Karpas-422 (cell line): ENCODE measurements around the gene SYNPR. TPM values are rescaled to one million over a fixed set of nuclear protein-coding genes. Genes with fewer than 3 reads are reported as not detected.

ENCODE experiments used
- DNase-seq: peaks from one replicate; pipeline ENCODE4 v3.0.0-alpha.2; 2015
- H2AFZ ChIP-seq: fragments of 200-600 bp; sonication (generic); 2 replicates; pipeline ENCODE4 v1.6.1; 2014; ENCODE audit warnings: antibody characterized with exemption, low read length, mixed read lengths
- H3K27ac ChIP-seq: fragments of 200-600 bp; sonication (generic); 2 replicates; pipeline ENCODE4 v1.5.1; 2014; ENCODE audit warnings: mild to moderate bottlenecking, low read length, moderate library complexity
- H3K27me3 ChIP-seq: fragments of 200-600 bp; sonication (generic); 2 replicates; pipeline ENCODE4 v1.6.1; 2014; ENCODE audit warnings: low read length, mixed read lengths
- H3K36me3 ChIP-seq: fragments of 200-600 bp; sonication (generic); 2 replicates; pipeline ENCODE4 v1.6.1; 2014; ENCODE audit warnings: low read length, mixed read lengths; ENCODE audit not compliant: insufficient read depth
- H3K4me1 ChIP-seq: fragments of 200-600 bp; sonication (generic); 2 replicates; pipeline ENCODE4 v1.6.1; 2014; ENCODE audit warnings: mild to moderate bottlenecking, low read length, mixed read lengths
- H3K4me2 ChIP-seq: fragments of 200-600 bp; sonication (generic); 2 replicates; pipeline ENCODE4 v1.6.1; 2014; ENCODE audit warnings: low read length, low read depth, mild to moderate bottlenecking; ENCODE audit not compliant: poor library complexity, severe bottlenecking
- H3K4me3 ChIP-seq: fragments of 200-600 bp; sonication (generic); 2 replicates; pipeline ENCODE4 v1.5.1; 2014; ENCODE audit warnings: mild to moderate bottlenecking, antibody characterized with exemption, low read length, mixed read lengths
- H3K79me2 ChIP-seq: fragments of 200-600 bp; sonication (generic); 2 replicates; pipeline ENCODE4 v1.6.1; 2014; ENCODE audit warnings: mild to moderate bottlenecking, low read length, mixed read lengths
- H3K9ac ChIP-seq: fragments of 200-600 bp; sonication (generic); 2 replicates; pipeline ENCODE4 v1.6.0; 2014; ENCODE audit warnings: low read length
- H3K9me2 ChIP-seq: fragments of 200-600 bp; sonication (generic), shearing (Covaris generic); replicated peaks from 2 replicates; pipeline ENCODE4 v1.6.0; 2014; ENCODE audit warnings: mild to moderate bottlenecking, low read length, moderate library complexity; ENCODE audit not compliant: insufficient read depth
- H3K9me3 ChIP-seq: fragments of 300-700, 200-600 bp; sonication (generic); 2 replicates; pipeline ENCODE4 v1.6.1; 2014; ENCODE audit warnings: low read length, mixed read lengths
- H4K20me1 ChIP-seq: fragments of 200-600 bp; sonication (generic); 2 replicates; pipeline ENCODE4 v1.6.1; 2014; ENCODE audit warnings: mild to moderate bottlenecking, antibody characterized with exemption, low read length, low read depth; ENCODE audit not compliant: insufficient read depth
- total RNA-seq: library from RNA; depleted of rRNA; stranded (reverse); fragments of >200 nt; shearing (Covaris generic); gene quantifications from 2 replicates; pipeline ENCODE4 v1.2.3, GENCODE V29; 2014; ENCODE audit warnings: low replicate concordance

Gene SYNPR
- total RNA-seq, 1 experiment from 2014 or later, result not detected

- H3K4me2 ChIP-seq, result no peak overlapping the region
- no peaks in the 10 kb centered on the region for H3K27me3 ChIP-seq
- no peaks in the 10 kb centered on the region for H3K79me2 ChIP-seq
- no peak overlapping the region for H3K4me3 ChIP-seq
- no peaks in the 10 kb centered on the region for H3K4me1 ChIP-seq
- no peak overlapping the region for H3K27ac ChIP-seq
- no peak overlapping the region for H2AFZ ChIP-seq
- no peaks in the 10 kb centered on the region for H3K9me2 ChIP-seq
- no peaks in the 10 kb centered on the region for H3K36me3 ChIP-seq
- DNase-seq, result no peak
- H3K9me3 ChIP-seq, result no peaks in the 10 kb centered on the region
- H4K20me1 ChIP-seq, result no peaks in the 10 kb centered on the region
- H3K9ac ChIP-seq, result no peak overlapping the region
Observed at GRCh38 chr3:63580151-63580550, 302.0 kb downstream of the SYNPR start.

GRCh38 chr3:63582943-63583500 lies 304.9 kb downstream of the SYNPR start:
- H3K27me3 ChIP-seq, result no peaks in the 10 kb centered on the region
- H3K27ac ChIP-seq, result no peak overlapping the region
- no peaks in the 10 kb centered on the region; the same call in 1 of the 2 replicates for H3K9me3 ChIP-seq
- H3K4me2 ChIP-seq, result no peak overlapping the region
- no peaks in the 10 kb centered on the region for H3K4me1 ChIP-seq
- H3K36me3 ChIP-seq, result no peaks in the 10 kb centered on the region
- DNase-seq, result no peak
- no peaks in the 10 kb centered on the region for H3K9me2 ChIP-seq
- no peak overlapping the region for H3K4me3 ChIP-seq
- H3K79me2 ChIP-seq, result no peaks in the 10 kb centered on the region
- H3K9ac ChIP-seq, result no peak overlapping the region
- H4K20me1 ChIP-seq, result no peaks in the 10 kb centered on the region
- no peak overlapping the region for H2AFZ ChIP-seq

- H3K4me1 ChIP-seq, result no peaks in the 10 kb centered on the region
- DNase-seq, result no peak
- no peak overlapping the region for H2AFZ ChIP-seq
- no peak overlapping the region for H3K4me3 ChIP-seq
- no peaks in the 10 kb centered on the region for H3K27me3 ChIP-seq
- H3K9ac ChIP-seq, result no peak overlapping the region
- no peaks in the 10 kb centered on the region for H4K20me1 ChIP-seq
- H3K79me2 ChIP-seq, result no peaks in the 10 kb centered on the region
- H3K9me3 ChIP-seq, result peaks cover 6% of the 10 kb centered on the region
- no peaks in the 10 kb centered on the region for H3K36me3 ChIP-seq
- no peaks in the 10 kb centered on the region for H3K9me2 ChIP-seq
- H3K27ac ChIP-seq, result no peak overlapping the region
- H3K4me2 ChIP-seq, result no peak overlapping the region
Observed at GRCh38 chr3:63584681-63585080, 306.6 kb downstream of the SYNPR start.

DNA sequence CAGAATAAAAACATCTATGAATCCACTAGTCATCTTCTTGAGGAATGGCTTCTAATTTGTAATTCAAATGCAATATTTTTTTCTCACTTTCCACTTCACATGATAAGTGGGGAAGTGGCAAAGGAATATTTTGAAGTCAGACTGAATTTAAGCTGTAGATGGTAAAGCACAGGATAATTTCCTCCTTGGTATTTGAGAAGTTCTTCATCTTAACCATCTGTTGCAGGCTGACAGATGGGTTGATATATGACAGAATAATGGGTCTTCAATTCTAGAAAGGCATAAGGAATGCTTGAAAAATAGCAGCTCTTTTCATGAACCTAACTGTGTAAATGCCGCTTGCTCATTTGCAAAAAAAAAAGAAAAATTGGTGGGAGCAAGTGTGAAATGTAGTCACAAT lies 307.8 kb downstream of the SYNPR start:
- no peaks in the 10 kb centered on the region for H3K27me3 ChIP-seq
- no peaks in the 10 kb centered on the region for H3K9me2 ChIP-seq
- no peaks in the 10 kb centered on the region for H4K20me1 ChIP-seq
- no peak for DNase-seq
- H3K4me2 ChIP-seq, result no peak overlapping the region
- H3K9ac ChIP-seq, result no peak overlapping the region
- no peaks in the 10 kb centered on the region for H3K79me2 ChIP-seq
- peaks cover 6% of the 10 kb centered on the region for H3K9me3 ChIP-seq
- no peaks in the 10 kb centered on the region for H3K4me1 ChIP-seq
- no peak overlapping the region for H2AFZ ChIP-seq
- H3K27ac ChIP-seq, result no peak overlapping the region
- H3K36me3 ChIP-seq, result no peaks in the 10 kb centered on the region
- no peak overlapping the region for H3K4me3 ChIP-seq

DNA sequence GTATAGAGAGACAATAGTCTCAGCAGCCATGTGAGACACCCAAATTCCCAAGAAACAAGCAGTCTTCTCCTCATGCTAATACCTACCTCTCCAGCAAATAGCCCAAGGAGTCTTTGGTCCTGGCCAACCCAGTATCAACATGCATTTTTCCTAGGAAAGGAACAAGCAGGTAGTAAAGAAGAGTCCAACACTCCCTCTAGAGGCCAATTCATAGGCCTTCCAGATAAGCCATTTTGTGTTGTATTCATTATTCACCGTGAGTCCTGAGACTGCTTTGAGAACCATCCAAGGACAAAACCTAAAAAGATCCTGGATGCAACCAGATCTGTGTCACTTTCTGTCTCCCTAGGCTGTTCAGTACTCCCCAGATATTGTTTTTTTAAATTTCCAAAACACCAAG lies 310.8 kb downstream of the SYNPR start:
- no peak overlapping the region for H3K27ac ChIP-seq
- H3K4me2 ChIP-seq, result no peak overlapping the region
- DNase-seq, result no peak
- H3K27me3 ChIP-seq, result no peaks in the 10 kb centered on the region
- peaks cover 6% of the 10 kb centered on the region for H3K9me3 ChIP-seq
- no peak overlapping the region for H3K9ac ChIP-seq
- H3K4me3 ChIP-seq, result no peak overlapping the region
- no peak overlapping the region for H2AFZ ChIP-seq
- H3K79me2 ChIP-seq, result no peaks in the 10 kb centered on the region
- H4K20me1 ChIP-seq, result no peaks in the 10 kb centered on the region
- no peaks in the 10 kb centered on the region for H3K4me1 ChIP-seq
- H3K9me2 ChIP-seq, result no peaks in the 10 kb centered on the region
- no peaks in the 10 kb centered on the region for H3K36me3 ChIP-seq

DNA sequence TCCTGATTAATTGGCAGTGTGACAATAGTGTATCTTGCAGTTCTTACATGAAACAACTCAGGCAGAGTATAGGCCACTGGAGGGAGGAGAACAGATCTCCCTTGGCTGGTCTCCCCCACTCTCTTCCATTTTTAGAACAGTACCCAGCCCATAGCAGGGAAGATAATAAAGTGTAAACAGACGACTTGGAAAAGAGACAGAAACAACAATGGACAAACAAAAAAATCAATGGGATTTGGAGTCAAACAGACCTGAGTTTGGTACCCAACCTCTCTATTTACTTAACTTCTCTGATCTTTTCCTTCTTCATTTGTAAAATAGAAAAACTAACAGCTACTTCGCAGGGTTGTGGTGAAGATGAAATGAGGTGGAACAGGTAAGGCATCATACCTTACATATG lies 315.7 kb downstream of the SYNPR start:
- H3K9me2 ChIP-seq, result no peaks in the 10 kb centered on the region
- DNase-seq, result no peak
- no peaks in the 10 kb centered on the region for H3K27me3 ChIP-seq
- H3K9me3 ChIP-seq, result peaks cover 4% of the 10 kb centered on the region
- no peak overlapping the region for H3K4me2 ChIP-seq
- no peaks in the 10 kb centered on the region for H4K20me1 ChIP-seq
- H3K4me3 ChIP-seq, result no peak overlapping the region
- no peaks in the 10 kb centered on the region for H3K4me1 ChIP-seq
- H3K9ac ChIP-seq, result no peak overlapping the region
- no peak overlapping the region for H2AFZ ChIP-seq
- no peak overlapping the region for H3K27ac ChIP-seq
- no peaks in the 10 kb centered on the region for H3K36me3 ChIP-seq
- H3K79me2 ChIP-seq, result no peaks in the 10 kb centered on the region

DNA sequence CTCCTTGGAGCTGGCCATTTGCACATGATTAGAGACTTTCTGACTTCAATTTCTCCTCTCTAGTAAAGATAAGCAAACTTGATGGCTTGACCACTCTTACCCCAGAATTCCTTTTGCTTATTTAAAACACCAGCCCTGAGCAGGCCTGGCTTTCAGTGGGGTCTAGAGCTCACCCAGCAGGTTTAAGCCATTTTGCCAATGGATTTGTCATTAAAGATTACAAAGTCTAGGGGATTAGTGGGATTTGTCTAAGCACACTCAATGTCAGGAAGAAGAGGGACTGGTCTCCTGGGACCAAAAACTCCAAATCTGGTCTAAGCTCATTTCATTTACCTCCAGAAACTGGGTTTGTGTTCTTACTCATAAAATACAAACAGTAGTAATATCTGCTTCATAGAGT lies 317.1 kb downstream of the SYNPR start:
- DNase-seq, result no peak
- no peak overlapping the region for H3K9ac ChIP-seq
- no peaks in the 10 kb centered on the region for H3K36me3 ChIP-seq
- no peaks in the 10 kb centered on the region for H3K9me2 ChIP-seq
- H3K4me2 ChIP-seq, result no peak overlapping the region
- no peaks in the 10 kb centered on the region for H3K27me3 ChIP-seq
- H3K79me2 ChIP-seq, result no peaks in the 10 kb centered on the region
- H3K27ac ChIP-seq, result no peak overlapping the region
- no peaks in the 10 kb centered on the region for H3K9me3 ChIP-seq
- H4K20me1 ChIP-seq, result no peaks in the 10 kb centered on the region
- H3K4me1 ChIP-seq, result no peaks in the 10 kb centered on the region
- no peak overlapping the region for H3K4me3 ChIP-seq
- H2AFZ ChIP-seq, result no peak overlapping the region

GRCh38 chr3:63597019-63597418 lies 318.9 kb downstream of the SYNPR start:
- no peaks in the 10 kb centered on the region for H3K79me2 ChIP-seq
- no peak overlapping the region for H3K27ac ChIP-seq
- H4K20me1 ChIP-seq, result no peaks in the 10 kb centered on the region
- no peaks in the 10 kb centered on the region for H3K9me3 ChIP-seq
- H3K4me1 ChIP-seq, result no peaks in the 10 kb centered on the region
- H3K9ac ChIP-seq, result no peak overlapping the region
- H3K27me3 ChIP-seq, result no peaks in the 10 kb centered on the region
- H2AFZ ChIP-seq, result no peak overlapping the region
- H3K36me3 ChIP-seq, result no peaks in the 10 kb centered on the region
- no peak for DNase-seq
- no peak overlapping the region for H3K4me2 ChIP-seq
- H3K4me3 ChIP-seq, result no peak overlapping the region
- no peaks in the 10 kb centered on the region for H3K9me2 ChIP-seq

DNA sequence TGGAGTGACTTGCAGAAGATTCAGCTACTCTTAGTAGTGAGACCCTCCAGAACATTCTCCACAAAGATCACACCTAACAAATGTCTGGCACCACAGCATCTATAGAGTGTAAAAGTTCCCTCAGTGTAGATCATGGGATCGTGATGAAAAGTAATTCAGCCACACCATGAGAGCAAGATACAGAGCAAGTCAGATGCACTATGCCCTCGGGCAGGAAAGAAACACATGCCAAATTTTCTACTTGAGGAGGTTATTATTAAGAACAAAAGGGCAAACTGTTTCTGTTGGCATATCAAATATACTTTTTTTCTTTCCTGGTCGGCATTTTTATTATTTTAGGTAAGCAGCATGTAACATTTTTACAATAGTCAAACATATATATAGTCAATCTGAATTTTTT lies 329.6 kb downstream of the SYNPR start:
- no peaks in the 10 kb centered on the region for H3K4me1 ChIP-seq
- DNase-seq, result no peak
- no peaks in the 10 kb centered on the region for H3K9me3 ChIP-seq
- no peaks in the 10 kb centered on the region for H3K36me3 ChIP-seq
- no peak overlapping the region for H3K9ac ChIP-seq
- no peak overlapping the region for H3K27ac ChIP-seq
- H3K4me3 ChIP-seq, result no peak overlapping the region
- no peaks in the 10 kb centered on the region for H3K79me2 ChIP-seq
- no peaks in the 10 kb centered on the region for H3K27me3 ChIP-seq
- no peaks in the 10 kb centered on the region for H3K9me2 ChIP-seq
- no peak overlapping the region for H3K4me2 ChIP-seq
- no peaks in the 10 kb centered on the region for H4K20me1 ChIP-seq
- H2AFZ ChIP-seq, result no peak overlapping the region
